HG03139 (cell line): ENCODE data around the gene CDYL.

Experiments used
- ATAC-seq: cut with Tn5 transposase; IDR thresholded peaks from one replicate; pipeline ENCODE4 v1.9.1; 2021; ENCODE audit not compliant: unreplicated experiment

Gene CDYL

GRCh38 chr6:4776131-4776492 lies at the start of gene CDYL:
Gene CDYL (plus strand): TSS chr6:4776404. CDS start chr6:4776784, 380 bp downstream.
- peak; percentile 60 for ATAC-seq

DNA sequence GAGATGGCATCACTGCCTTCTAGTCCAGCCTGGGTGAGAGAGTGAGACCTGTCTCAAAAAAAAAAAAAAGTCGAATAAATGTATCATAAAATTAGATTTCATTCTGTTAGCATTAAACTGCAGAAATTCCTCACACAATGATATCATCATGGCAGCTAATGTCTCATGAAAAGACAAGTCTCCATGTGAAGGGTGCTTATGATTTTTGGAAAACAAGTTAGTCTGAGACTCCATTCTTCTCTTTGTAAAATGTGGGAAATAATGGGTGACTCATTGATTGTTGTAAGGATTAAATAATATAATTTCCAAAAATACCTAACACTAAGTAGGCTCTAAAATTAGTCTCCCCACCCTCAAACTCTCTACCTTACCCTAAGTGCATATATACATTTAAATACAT lies 49.6 kb upstream of the CDYL start:
- no peak for ATAC-seq

DNA sequence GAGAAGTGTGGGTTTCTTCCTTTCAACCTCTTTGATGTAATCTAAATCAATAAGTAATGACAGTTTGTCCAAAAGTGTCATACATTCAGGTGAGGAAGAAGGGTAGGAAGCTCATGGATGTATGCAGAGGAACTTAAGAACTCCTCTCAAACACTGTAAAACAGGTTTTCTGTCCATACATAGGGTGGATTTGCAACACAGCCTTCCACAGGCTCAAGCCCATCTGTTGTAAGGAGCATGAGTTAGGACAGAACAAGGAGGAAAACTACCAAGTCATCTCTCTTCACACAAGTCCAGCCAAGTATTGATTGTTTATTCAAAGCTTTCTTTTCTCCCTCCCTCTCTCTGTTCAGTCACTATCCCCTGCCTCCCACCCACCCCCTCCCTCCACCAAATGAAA lies 49.0 kb upstream of the CDYL start:
- ATAC-seq, result no peak

DNA sequence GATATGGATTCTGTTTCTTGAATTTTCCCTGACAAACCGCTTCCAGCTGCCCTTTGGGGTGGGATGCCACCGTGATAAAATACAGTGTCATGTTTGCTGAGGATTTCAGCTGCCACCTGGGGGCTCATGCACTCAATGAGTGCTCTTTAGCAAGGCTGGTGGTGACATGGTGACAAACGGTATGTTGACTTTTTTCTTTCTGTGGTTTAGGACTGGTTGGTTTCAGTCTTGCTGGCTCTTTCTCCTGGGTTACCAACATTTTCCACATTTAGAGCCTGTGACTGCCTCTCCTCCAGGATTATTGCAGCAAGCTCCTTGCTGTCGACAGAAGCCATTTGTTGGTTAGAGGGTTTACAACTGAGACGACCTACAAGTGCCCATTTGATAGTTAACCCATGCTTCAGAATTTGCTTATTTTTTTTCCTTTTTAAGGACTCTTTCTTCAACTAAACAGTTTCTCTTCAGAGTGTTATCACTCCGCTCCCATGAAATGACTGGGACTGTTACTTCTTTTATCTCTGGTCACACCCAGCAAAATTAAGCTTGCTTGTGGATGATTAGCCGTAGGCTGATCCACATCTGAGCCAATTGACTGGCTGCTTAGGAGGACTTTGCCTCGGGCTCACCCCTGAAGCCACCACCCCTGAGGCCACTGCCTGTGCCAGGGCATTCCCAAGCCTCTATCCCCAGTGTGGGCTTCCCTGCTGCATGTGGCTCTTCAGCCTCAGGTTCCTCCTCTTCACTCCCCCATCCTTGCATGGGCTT lies 48.4 kb upstream of the CDYL start:
- no peak for ATAC-seq

GRCh38 chr6:4728436-4728769 lies 47.8 kb upstream of the CDYL start:
- ATAC-seq, result no peak

DNA sequence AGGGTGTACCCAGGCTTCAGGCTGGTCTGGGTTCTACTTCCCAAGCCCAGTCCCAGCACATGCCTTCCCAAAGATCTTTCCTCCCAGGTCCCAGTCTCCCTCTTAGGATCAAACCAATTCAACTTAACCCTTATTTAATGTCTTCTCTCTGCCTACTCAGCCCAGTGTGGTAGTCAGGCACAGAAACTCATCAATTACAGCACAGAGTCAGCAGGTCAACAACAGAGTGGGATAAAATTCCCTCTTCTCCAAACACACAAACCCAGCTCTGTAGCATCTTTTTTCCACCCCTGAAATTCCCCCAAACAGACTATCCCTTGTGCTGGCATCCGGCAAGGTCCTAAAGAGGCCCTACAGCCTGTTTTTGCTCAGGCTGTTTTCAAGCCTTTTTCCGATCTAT lies 47.3 kb upstream of the CDYL start:
- ATAC-seq, result no peak

GRCh38 chr6:4731996-4732395 lies 44.2 kb upstream of the CDYL start:
- no peak for ATAC-seq

DNA sequence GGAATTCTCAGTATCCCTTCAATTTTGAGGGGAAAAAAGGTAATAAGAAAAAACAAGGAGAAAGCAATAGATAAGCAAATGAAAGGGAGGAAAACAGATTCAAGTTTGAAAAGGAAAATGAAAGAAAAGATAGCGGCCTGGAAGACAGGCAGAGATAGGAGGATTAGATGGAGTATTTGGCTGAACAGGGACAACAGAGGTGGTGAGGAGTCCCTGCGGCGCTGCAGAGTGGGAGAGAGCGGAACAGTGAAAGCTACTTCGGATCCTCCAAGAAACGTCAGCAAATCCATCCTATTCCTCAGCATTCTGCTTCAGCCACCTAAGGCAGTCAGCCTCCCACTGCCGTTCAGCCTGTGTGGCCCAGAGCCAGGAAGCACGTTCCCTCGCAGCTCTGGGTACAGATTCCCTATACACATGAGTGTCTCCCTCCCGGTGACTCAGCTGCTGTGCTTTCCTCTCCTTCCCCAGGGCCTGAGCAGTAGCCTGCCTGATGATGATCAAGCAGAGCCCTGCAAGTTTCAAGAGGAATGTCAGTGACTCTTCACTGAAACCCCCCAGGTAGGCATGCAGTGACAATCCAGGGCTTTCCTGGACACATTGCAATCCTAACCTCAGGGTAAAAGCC lies 43.4 kb upstream of the CDYL start:
- ATAC-seq, result no peak

DNA sequence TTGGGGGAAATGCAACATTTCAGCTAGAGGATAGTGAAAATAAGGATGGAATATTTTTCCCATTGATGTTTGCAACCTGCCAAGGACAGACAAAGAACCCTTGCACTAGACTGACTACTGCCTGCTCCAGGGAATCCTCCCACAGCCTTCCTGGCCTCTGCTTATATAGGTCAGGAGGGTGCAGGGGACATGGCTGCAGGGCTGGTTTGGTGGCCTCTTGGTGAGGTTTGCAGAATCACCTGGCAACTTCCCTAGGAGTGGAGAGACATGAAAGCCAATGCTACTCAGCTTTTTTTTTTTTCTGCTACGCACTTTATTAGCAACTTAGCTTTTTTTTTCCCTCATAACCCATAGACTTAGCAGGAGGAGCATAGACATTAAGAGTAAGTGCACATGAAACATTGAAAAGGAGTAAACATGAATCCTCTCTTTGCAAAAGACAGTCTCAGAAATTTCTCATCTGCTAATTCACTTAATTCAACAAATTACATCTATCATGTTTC lies 39.8 kb upstream of the CDYL start:
- no peak for ATAC-seq

GRCh38 chr6:4740032-4740431 lies 36.2 kb upstream of the CDYL start:
- ATAC-seq, result no peak

DNA sequence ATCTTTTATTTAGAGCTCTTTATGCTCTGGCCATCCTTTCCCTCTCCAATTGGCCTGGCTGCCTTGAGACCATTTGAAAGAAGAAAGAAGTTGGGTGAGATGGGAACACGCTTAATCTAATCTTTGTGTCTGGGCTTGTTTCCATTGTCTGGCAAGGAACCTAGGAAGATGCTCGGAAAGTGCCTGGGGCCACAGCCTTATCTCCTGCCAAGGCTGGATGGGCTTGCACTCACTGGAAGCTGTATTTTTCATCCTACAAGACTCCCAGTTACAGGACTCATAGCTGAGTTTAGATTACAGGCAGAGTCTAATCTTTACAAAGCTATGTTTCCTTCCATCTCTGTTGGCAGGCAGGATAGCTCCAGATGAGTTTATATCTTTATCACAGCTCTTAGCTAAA lies 33.1 kb upstream of the CDYL start:
- ATAC-seq, result no peak

DNA sequence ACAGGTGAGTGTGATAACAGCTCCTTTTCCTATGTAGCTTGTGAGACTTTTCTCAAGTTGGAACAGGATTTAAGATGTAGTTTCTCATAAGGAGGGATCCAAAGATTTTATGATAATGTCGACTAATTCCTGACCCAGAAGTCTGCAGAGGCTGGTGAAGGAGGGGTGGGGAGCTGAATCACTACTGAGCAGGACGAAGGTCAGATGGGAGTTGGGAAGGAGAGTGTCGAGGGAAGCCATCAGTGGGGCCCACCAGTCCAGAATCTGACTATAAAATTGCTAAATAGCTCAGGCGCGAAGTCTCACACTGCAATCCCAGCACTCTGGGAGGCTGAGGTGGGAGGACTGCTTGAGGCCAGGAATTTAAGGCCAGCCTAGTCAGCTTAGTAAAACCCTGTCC lies 32.3 kb upstream of the CDYL start:
- no peak for ATAC-seq

DNA sequence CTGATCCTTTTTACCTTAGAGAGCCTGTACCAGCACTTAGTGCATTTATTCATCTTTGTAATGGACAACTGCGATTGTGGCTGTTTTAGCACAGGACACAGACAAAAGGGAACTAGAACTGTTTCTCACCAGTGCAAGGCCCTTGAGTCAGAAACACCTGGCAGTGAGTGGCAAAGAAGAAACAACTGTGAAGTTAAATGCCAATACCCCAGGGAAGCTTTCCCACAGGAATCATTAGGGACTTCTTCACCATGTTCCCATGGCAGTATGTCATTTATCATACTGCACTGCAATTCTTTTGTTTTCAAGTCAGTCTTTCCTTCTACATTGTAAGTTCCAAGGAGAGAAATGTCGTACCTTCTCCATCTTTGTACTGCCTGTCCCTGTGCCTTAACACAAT lies 28.6 kb upstream of the CDYL start:
- no peak for ATAC-seq

GRCh38 chr6:4751823-4752464 lies 24.3 kb upstream of the CDYL start:
- no peak for ATAC-seq

DNA sequence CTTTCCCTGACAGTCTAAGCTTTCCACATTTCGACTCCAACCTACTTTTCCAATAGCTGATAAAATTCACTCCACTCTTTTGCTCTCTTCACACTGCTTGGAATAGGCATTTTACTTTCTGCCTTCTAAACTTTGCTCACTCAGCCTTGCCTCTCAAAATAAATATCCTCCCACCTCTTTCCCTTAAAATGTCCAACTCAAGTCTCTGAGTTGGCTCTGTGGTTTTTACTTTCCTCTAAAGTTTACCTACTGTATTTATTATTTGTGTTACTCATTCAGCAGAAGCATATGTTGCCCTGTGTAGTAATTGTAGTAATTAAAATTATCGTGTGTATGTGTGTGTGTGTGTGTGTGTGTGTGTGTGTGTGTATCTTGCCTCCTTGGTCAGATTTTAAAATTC lies 20.0 kb upstream of the CDYL start:
- no peak for ATAC-seq

GRCh38 chr6:4759997-4760396 lies 16.2 kb upstream of the CDYL start:
- no peak for ATAC-seq

DNA sequence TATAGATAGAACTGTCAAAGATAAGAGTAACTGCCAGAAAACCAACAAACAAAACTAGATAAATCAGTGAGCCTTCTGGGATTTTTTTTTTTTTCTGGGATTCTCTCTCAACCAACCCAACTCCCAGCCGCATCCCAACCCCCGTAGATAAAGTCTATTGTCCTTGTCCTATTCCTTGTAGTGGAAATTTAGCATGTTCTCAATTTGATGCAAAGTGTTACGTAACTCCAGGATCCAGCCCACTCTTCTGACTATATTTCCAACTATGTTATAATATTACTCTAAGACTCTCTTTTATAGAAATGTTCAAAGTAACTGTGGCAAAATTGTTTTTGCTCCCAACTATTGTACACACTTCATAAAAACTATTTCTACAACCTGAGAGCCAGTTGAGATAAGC lies 15.4 kb upstream of the CDYL start:
- ATAC-seq, result no peak

DNA sequence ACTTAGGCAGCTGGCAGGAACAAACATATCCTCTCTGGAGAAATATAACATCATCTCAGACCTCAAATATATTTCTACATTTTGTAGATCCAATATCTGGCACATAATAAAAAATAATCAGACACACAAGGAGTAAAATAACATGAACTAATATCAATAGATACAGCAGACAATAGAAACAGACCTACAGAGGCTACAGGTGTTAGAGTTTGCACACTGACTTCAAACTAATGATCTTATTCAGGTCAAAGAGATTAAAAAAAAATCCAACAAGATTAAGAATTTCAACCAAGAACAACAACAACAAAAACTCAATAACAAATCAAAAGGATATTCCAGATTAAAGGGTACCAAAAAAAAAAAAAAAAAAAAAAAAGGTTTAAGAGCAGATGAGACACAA lies 13.9 kb upstream of the CDYL start:
- no peak for ATAC-seq

DNA sequence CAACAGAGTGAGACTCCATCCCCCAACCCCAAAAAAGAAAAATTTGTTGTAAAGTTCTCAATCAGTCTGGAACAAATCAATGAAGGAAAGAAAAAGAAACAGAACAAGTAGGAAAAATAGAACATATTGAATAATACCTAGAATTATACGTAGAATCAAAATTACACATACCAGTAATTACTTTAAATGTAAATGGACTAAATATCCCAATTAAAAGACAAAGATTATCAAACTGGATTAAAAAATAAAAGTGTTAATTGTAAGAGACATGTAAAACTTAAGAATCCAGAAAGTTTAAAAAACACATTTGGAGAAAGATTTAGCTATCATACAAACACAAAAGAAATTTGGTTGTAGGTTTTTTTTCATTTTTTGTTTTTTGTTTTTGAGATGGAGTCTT lies 12.3 kb upstream of the CDYL start:
- no peak for ATAC-seq

DNA sequence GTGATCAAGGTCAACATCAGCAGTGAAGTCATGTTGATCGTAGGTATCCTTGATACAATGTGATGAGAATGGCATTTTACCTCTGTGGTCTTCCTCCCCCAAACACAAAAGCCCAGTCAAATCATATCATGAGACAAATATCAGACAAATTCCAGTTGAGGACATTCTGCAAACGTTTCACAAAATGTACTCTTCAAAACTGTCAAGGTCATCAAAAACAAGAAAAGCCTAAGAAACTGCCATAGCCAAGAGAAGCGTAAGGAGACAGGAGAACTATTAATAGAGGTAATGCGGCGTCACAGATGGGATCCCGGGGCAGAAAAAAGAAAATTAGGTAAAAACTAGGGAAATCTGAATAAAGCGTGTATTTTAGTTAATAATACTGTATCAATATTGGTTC lies 7.4 kb upstream of the CDYL start:
- ATAC-seq, result no peak

DNA sequence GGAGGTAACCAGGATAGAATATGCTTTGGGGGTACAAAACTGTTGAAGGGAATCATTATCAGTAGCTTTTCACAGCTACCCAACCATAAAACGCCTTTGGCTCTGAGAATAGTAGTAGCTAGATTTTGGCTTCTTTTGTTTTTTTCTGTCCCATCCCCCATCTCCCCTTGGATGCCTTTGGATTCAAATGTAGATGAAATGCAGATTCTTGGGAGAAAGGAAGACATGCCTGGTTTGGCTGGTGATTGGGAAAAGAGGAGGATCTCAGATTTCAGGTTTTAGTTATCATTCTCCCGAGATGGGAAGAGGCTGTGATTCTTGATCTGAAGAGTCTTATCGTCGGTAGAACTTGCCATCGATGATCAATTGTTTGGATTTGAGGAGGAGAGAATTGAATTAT lies 3.5 kb upstream of the CDYL start:
- no peak for ATAC-seq

DNA sequence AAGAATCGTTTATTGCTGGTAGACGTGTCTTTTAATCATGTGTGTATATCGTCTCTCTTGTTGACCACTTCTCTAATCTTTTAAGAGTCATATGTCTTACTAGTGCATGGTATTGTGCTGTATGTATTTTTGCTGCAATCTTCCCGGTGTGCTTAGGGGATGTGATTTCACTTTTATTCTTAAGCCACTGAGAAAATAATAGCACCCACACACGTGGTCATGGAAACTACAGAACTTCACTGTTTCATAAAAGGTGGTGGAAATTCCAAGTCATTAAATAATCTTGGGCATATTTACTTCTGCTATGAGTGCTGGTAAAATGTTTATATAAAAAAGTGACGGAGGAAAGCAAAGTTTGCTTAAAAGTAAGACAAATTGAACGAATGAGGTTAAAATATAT lies 3.0 kb upstream of the CDYL start:
- ATAC-seq, result no peak
